GM21786 (cell line): Measurements from ENCODE around the gene PWWP2A.
"Not testable (repeated sequence)": the region's sequence is repeated elsewhere in the genome, so short reads cannot be mapped to it uniquely, and the experiment has no call there.

Experiments used
- ATAC-seq: cut with Tn5 transposase; IDR thresholded peaks from one replicate; pipeline ENCODE4 v1.9.1; 2021; ENCODE audit not compliant: unreplicated experiment

The PWWP2A gene

GRCh38 chr5:160119142-160119904 lies at the start of gene PWWP2A:
TSS of gene PWWP2A (minus strand) at chr5:160119450. CDS start at chr5:160119388, 62 bp downstream.
- ATAC-seq = peak; percentile 92

- no peak for ATAC-seq
Observed at GRCh38 chr5:160167624-160168165, 48.4 kb upstream of the PWWP2A start.

- ATAC-seq = no peak
Observed at GRCh38 chr5:160166973-160167623, 47.8 kb upstream of the PWWP2A start.

GRCh38 chr5:160166069-160166972 lies 47.1 kb upstream of the PWWP2A start:
- no peak for ATAC-seq

GRCh38 chr5:160165137-160166068 lies 46.2 kb upstream of the PWWP2A start:
- no peak for ATAC-seq

- ATAC-seq = no peak
Observed at GRCh38 chr5:160162910-160163309, 43.7 kb upstream of the PWWP2A start.

- ATAC-seq = no peak
Observed at GRCh38 chr5:160161626-160162025, 42.4 kb upstream of the PWWP2A start.

- not testable (repeated sequence) for ATAC-seq
Observed at GRCh38 chr5:160160875-160161274, 41.6 kb upstream of the PWWP2A start.

- ATAC-seq = peak; percentile 58
Observed at GRCh38 chr5:160159991-160160792, 40.9 kb upstream of the PWWP2A start.

GRCh38 chr5:160158087-160158486 lies 38.8 kb upstream of the PWWP2A start:
- no peak for ATAC-seq

GRCh38 chr5:160155017-160155750 lies 35.9 kb upstream of the PWWP2A start:
- no peak for ATAC-seq

GRCh38 chr5:160152901-160153300 lies 33.7 kb upstream of the PWWP2A start:
- no peak for ATAC-seq

GRCh38 chr5:160152287-160152686 lies 33.0 kb upstream of the PWWP2A start:
- no peak for ATAC-seq

GRCh38 chr5:160151017-160151416 lies 31.8 kb upstream of the PWWP2A start:
- no peak for ATAC-seq

GRCh38 chr5:160150381-160150780 lies 31.1 kb upstream of the PWWP2A start:
- ATAC-seq = no peak

- not testable (repeated sequence) for ATAC-seq
Observed at GRCh38 chr5:160144436-160144835, 25.2 kb upstream of the PWWP2A start.

- no peak for ATAC-seq
Observed at GRCh38 chr5:160134332-160134731, 15.1 kb upstream of the PWWP2A start.

GRCh38 chr5:160133918-160134304 lies 14.7 kb upstream of the PWWP2A start:
- no peak for ATAC-seq
